Sigmoid colon (tissue), 3 donors: ENCODE measurements around the gene PTPA.

Experiments
- CTCF ChIP-seq, 4 experiments: fragments of 450-650 bp in 3 of 4; fragments of 200-600 bp in 1 of 4; IDR thresholded peaks; one replicate each; pipeline ENCODE4 v1.5.1; 2016 to 2019; ENCODE audit warnings: antibody characterized with exemption in 4 of 4, mild to moderate bottlenecking in 3 of 4, moderate library complexity in 2 of 4
- POLR2A ChIP-seq, 2 donors: fragments of 450-650 bp; IDR thresholded peaks; one replicate each; pipeline ENCODE4 v1.6.1; 2016; ENCODE audit warnings: antibody characterized with exemption in 2 of 2, mild to moderate bottlenecking in 2 of 2, moderate library complexity in 2 of 2

GRCh38 chr9:129177791-129178567 is 66.8 kb downstream of the PTPA start, which contains the start of gene IER5L:
- TF ChIP-seq POLR2A (IDR thresholded peaks at IDR 0.05) (peak; percentile 88 to 95), CTCF (IDR thresholded peaks at IDR 0.05) (no peak)
